Thyroid gland (tissue), 4 donors: ENCODE results near the gene ZNF717.

Experiments
- POLR2A ChIP-seq, 2 donors: fragments of 450-650 bp; IDR thresholded peaks; one replicate each; pipeline ENCODE4 v1.6.1; 2017; ENCODE audit warnings: antibody characterized with exemption in 2 of 2, mild to moderate bottlenecking in 2 of 2, moderate library complexity in 1 of 2
- TF ChIP-seq, protein P1 (sequence below), 6 experiments: fragments of 200-600 bp in 3 of 6; fragments of 450-650 bp in 3 of 6; sonication (generic) in 3 of 6; IDR thresholded peaks; one replicate each; pipeline ENCODE4 v1.5.1; 2016 to 2019; ENCODE audit warnings: antibody characterized with exemption in 6 of 6, mild to moderate bottlenecking in 2 of 6, inconsistent platforms in 1 of 6, moderate library complexity in 1 of 6

DNA sequence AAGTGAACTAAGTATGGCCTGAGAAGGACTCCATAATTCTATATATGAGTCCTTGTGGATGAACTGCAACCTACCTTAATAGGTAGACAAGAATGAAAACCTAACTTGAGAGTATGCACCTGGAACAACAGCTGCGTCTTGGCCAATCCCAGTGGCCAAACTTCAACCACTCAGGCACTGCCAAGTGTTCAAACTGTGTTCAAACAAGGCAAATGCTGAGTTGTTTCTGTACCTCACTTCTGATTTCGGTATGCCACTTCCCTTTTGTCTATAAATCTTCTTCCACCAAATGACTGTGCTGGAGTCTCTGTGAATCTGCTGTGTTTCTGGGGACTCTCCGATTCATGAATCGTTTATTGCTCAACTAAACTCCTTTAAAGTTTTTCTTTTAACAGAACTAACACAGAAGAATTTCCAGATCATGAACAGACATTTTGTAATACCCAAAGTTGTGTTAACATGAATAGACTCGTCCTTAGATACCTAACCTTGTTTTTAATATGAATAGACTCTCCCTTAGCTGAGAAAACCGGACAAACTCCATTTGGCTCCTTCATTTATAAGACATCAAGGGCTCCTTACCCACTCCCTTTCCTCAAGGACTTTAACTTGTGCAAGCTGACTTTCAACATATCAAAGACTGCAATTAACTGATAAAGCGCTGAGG lies 4.1 kb downstream of the ZNF717 start:
- TF ChIP-seq, protein P1, sequence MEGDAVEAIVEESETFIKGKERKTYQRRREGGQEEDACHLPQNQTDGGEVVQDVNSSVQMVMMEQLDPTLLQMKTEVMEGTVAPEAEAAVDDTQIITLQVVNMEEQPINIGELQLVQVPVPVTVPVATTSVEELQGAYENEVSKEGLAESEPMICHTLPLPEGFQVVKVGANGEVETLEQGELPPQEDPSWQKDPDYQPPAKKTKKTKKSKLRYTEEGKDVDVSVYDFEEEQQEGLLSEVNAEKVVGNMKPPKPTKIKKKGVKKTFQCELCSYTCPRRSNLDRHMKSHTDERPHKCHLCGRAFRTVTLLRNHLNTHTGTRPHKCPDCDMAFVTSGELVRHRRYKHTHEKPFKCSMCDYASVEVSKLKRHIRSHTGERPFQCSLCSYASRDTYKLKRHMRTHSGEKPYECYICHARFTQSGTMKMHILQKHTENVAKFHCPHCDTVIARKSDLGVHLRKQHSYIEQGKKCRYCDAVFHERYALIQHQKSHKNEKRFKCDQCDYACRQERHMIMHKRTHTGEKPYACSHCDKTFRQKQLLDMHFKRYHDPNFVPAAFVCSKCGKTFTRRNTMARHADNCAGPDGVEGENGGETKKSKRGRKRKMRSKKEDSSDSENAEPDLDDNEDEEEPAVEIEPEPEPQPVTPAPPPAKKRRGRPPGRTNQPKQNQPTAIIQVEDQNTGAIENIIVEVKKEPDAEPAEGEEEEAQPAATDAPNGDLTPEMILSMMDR (IDR thresholded peaks at IDR 0.05): no peak
- TF ChIP-seq POLR2A (IDR thresholded peaks at IDR 0.05): no peak
